Osteoblast (primary cell): Measurements from ENCODE around the gene ATP2B3. TPM values are rescaled to one million over a fixed set of nuclear protein-coding genes. Genes with fewer than 3 reads are reported as not detected.
A peak's percentile ranks its signal among the peaks of the same experiment; 100 is the strongest.

ENCODE experiments used
- DNase-seq: peaks from one replicate; pipeline ENCODE4 v3.0.0; 2011; ENCODE audit warnings: low spot score, mixed read lengths; ENCODE audit not compliant: insufficient read length; ENCODE audit errors: missing footprints
- H2AFZ ChIP-seq: 2 replicates; pipeline ENCODE4 v1.6.0; 2011; ENCODE audit warnings: mild to moderate bottlenecking, low read length
- H3K27ac ChIP-seq: 2 replicates; pipeline ENCODE4 v1.5.1; 2011; ENCODE audit warnings: mild to moderate bottlenecking, low read depth, low read length, moderate library complexity
- H3K27me3 ChIP-seq: 2 replicates; pipeline ENCODE4 v1.6.0; 2012; ENCODE audit warnings: mild to moderate bottlenecking, control low read depth, inconsistent platforms, low read length, moderate library complexity; ENCODE audit not compliant: insufficient read depth
- H3K36me3 ChIP-seq: 2 replicates; pipeline ENCODE4 v1.5.1; 2011; ENCODE audit warnings: mild to moderate bottlenecking, low read length, control low read depth, moderate library complexity; ENCODE audit not compliant: insufficient read depth
- H3K4me1 ChIP-seq: 2 replicates; pipeline ENCODE4 v1.5.1; 2011; ENCODE audit warnings: mild to moderate bottlenecking, low read length, control low read depth, moderate library complexity; ENCODE audit not compliant: insufficient read depth
- H3K4me2 ChIP-seq: 2 replicates; pipeline ENCODE4 v1.6.0; 2011; ENCODE audit warnings: mild to moderate bottlenecking, low read length; ENCODE audit not compliant: insufficient read depth
- H3K4me3 ChIP-seq: fragments of 200-600 bp; sonication (generic); 3 replicates; pipeline ENCODE4 v1.5.1; 2012; ENCODE audit warnings: mild to moderate bottlenecking, low read length, inconsistent platforms; ENCODE audit not compliant: insufficient read depth
- H3K79me2 ChIP-seq: 2 replicates; pipeline ENCODE4 v1.6.0; 2012; ENCODE audit warnings: mild to moderate bottlenecking, low read length, control low read depth, inconsistent platforms; ENCODE audit not compliant: insufficient read depth
- H3K9me3 ChIP-seq: 2 replicates; pipeline ENCODE4 v1.5.1; 2011; ENCODE audit warnings: low read depth, low read length, control low read depth
- H4K20me1 ChIP-seq: 2 replicates; pipeline ENCODE4 v1.6.0; 2012; ENCODE audit warnings: mild to moderate bottlenecking, low read length, control low read depth; ENCODE audit not compliant: insufficient read depth
- total RNA-seq: library from RNA; depleted of rRNA; stranded (reverse); fragments of >200 nt; gene quantifications from 2 replicates; pipeline ENCODE4 v1.2.3, GENCODE V29; 2012
- TF ChIP-seq, protein P1 (sequence below): IDR thresholded peaks from 2 replicates; pipeline ENCODE4 v1.5.1; 2011; ENCODE audit warnings: mild to moderate bottlenecking, low read depth, low read length, moderate library complexity; ENCODE audit errors: extremely low read depth

ATP2B3 gene
- total RNA-seq, 1 donor: not detected

DNA sequence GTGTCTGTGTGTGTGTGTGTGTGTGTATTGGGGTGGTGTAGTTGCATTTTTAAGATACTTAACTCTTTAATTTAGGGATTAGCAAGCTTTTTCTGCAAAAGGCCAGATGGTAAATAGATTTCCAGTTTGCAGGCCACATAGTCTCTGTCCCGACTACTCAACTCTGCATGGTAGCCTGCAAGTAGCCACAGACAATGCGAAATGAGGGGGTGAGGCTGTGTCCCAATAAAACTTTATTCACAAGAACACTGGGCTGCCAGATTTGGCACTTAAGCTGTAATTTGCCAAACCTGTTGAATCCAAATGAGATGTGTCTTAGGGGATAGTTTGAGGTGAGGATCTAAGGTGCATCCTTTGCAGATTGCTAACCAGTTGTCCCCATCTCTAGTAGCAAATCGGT lies 6.8 kb downstream of the ATP2B3 start:
- Histone ChIP-seq H3K27me3 (peaks cover 35% of the 10 kb centered on the region), H3K4me3 (no peak overlapping the region), H3K9me3 (no peaks in the 10 kb centered on the region), H4K20me1 (no peaks in the 10 kb centered on the region), H3K27ac (no peak overlapping the region), H3K4me2 (no peak overlapping the region), H3K36me3 (no peaks in the 10 kb centered on the region), H3K4me1 (peaks cover 17% of the 10 kb centered on the region), H2AFZ (no peak overlapping the region), H3K79me2 (no peaks in the 10 kb centered on the region)
- TF ChIP-seq, protein P1, sequence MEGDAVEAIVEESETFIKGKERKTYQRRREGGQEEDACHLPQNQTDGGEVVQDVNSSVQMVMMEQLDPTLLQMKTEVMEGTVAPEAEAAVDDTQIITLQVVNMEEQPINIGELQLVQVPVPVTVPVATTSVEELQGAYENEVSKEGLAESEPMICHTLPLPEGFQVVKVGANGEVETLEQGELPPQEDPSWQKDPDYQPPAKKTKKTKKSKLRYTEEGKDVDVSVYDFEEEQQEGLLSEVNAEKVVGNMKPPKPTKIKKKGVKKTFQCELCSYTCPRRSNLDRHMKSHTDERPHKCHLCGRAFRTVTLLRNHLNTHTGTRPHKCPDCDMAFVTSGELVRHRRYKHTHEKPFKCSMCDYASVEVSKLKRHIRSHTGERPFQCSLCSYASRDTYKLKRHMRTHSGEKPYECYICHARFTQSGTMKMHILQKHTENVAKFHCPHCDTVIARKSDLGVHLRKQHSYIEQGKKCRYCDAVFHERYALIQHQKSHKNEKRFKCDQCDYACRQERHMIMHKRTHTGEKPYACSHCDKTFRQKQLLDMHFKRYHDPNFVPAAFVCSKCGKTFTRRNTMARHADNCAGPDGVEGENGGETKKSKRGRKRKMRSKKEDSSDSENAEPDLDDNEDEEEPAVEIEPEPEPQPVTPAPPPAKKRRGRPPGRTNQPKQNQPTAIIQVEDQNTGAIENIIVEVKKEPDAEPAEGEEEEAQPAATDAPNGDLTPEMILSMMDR: no peak
- DNase-seq: no peak

DNA sequence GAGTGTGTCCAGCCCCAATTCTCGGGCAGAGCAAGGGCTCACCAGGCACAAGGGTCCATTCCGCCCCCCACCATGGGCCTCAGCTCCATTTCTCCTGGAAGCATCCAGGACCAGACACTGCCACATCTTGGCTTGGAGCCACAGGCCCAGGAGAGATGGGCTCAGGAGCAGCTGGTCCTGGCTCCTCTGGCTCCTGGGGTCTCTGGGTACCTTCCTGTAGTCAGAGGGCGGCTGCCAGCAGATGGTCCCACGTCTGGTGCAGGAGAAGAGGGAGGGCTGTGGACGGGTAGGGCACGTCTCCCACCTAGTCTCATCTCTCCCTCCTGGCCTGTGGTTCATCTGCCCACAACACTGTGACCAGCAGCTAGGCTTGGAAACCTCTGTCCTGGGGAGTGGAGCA lies 8.0 kb downstream of the ATP2B3 start:
- H2AFZ ChIP-seq: no peak overlapping the region
- H3K9me3 ChIP-seq: no peaks in the 10 kb centered on the region
- peaks cover 32% of the 10 kb centered on the region for H3K27me3 ChIP-seq
- H3K4me1 ChIP-seq: peaks cover 13% of the 10 kb centered on the region
- TF ChIP-seq, protein P1: no peak
- no peak for DNase-seq
- H4K20me1 ChIP-seq: no peaks in the 10 kb centered on the region
- no peak overlapping the region for H3K4me2 ChIP-seq
- no peak overlapping the region for H3K4me3 ChIP-seq
- no peaks in the 10 kb centered on the region for H3K36me3 ChIP-seq
- no peaks in the 10 kb centered on the region for H3K79me2 ChIP-seq
- no peak overlapping the region for H3K27ac ChIP-seq

DNA sequence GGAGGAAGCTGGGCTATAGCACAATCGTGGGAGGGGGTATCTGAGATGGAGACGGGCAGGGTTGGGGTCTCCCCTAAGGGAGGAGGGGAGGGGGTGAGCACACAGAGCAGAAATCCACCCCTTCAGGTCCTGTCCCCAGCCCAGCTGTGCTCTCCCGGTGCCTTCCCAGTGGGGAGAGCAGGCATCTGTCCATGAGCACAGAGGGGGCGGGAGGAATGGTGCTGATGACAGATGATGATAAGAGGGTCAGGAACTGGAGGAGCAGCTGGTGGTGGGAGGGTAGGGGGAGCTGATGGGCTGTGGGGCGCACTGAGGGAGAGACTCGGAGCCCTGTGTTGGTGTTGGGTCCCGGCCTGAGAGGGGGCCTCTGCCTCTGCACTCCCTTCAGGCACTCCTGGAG lies 8.6 kb downstream of the ATP2B3 start:
- DNase-seq: peak; percentile 87
- H4K20me1 ChIP-seq: no peaks in the 10 kb centered on the region
- peaks cover 32% of the 10 kb centered on the region for H3K27me3 ChIP-seq
- H3K4me1 ChIP-seq: peaks cover 7% of the 10 kb centered on the region
- no peak overlapping the region for H2AFZ ChIP-seq
- TF ChIP-seq, protein P1: no peak
- H3K27ac ChIP-seq: no peak overlapping the region
- H3K36me3 ChIP-seq: no peaks in the 10 kb centered on the region
- no peaks in the 10 kb centered on the region for H3K9me3 ChIP-seq
- H3K4me2 ChIP-seq: no peak overlapping the region
- no peaks in the 10 kb centered on the region for H3K79me2 ChIP-seq
- H3K4me3 ChIP-seq: no peak overlapping the region

DNA sequence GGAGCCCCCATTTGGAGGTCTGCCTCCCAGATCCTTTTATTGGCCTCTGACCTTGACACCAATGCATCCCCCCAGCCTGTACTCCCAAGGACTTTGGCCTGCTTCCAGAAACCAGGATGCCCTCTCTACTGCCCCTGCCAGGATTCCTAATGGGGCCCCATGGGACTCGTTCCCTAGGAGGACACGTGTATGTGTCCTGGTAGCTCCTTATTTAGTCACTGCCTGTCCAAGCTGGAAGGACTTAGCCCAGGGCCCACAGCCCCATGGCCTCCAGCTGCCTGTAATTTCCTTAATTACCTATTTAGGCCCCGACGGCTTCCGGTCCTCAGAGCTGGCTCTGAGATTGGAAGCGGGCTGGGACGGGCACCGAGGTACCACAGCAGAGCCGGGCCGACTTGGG lies 9.4 kb downstream of the ATP2B3 start:
- Histone ChIP-seq H3K79me2 (no peaks in the 10 kb centered on the region), H3K9me3 (no peaks in the 10 kb centered on the region), H3K27ac (no peak overlapping the region), H3K36me3 (no peaks in the 10 kb centered on the region), H2AFZ (no peak overlapping the region), H4K20me1 (no peaks in the 10 kb centered on the region), H3K4me2 (no peak overlapping the region), H3K4me3 (no peak overlapping the region), H3K4me1 (no peaks in the 10 kb centered on the region), H3K27me3 (peaks cover 32% of the 10 kb centered on the region)
- TF ChIP-seq, protein P1: no peak
- no peak for DNase-seq
